ENCODE data around the gene ATF1.
A peak's percentile ranks its signal among the peaks of the same experiment; 100 is the strongest.
"Not testable (repeated sequence)": the region's sequence is repeated elsewhere in the genome, so short reads cannot be mapped to it uniquely, and the experiment has no call there.

The ATF1 gene

DNA sequence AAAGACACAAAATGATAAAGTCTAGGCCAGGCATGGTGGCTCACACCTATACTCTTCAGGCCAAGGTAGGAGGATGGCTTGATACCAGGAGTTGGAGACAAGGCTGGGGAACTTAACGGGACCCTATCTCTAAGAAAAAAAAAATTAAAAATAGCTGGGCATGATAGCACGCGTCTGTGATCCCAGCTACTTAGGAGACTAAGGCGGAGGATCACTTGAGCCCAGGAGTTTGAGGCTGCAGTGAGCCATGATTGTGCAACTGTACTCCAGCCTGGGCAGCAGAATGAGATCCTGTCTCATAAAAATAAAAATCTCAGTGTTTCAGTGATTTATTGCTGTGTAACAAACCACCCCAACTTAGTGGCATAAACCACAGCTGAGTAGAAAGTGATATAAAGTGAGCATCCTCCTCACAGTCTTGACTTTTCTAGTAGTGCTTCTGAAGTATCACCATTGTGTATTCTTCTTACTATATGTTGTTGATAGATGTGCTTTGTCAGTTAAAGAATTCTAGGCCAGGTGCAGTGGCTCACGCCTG lies 10.6 kb upstream of the ATF1 start:
- no peak for DNase-seq
- Histone ChIP-seq H3K36me3 (peaks cover 4% of the 10 kb centered on the region; the same call in 1 of the 2 replicates), H3K27me3 (ENCODE audit: insufficient read depth, low read depth, severe bottlenecking) (no peaks in the 10 kb centered on the region), H3K9me3 (ENCODE audit: severe bottlenecking) (peaks cover 5% of the 10 kb centered on the region), H3K4me3 (ENCODE audit: low read depth, low read length) (no peak overlapping the region), H3K27ac (no peak overlapping the region)
- no peak for TF ChIP-seq CTCF (IDR thresholded peaks at IDR 0.05; ENCODE audit: low read depth, low read length)

DNA sequence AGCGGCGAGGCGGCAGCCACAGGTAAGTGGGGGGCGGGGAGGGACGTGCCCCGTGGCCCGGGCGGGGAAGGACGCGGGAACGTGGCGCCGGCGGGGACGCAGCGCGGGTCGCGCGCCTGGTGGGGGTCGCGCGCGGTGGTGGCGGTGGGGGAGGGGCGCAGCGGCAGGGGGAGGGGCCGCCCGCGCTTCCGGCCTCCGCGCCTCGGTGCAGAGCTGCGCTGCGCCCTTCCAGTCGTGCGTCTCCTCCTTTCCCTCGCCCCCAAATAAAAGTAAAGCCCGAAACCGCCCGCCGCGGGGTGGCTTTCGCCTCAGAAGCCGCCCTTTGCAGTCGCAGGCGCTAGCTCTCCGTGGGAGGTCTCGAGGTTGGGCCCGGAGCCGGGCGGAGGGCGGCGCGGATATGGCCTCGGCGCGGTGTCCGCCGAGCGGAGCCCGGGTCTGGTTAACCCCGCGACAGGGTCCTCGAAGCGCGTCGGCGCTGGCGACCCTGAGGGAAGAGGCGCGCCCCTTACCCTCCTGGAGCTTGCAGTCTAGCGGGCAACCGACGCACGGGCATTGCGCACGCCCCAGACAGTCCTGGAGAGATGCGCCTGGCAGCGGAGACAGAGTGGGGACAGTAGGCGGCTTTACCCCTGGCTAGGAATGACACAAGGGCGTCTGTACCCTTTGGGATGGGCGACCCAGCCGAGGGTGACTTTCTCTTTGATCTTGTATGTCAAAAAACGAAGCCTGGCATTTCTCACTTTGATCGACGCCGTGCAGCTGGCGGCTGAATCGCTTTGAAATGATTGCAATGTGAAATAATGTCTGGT lies 589 bp downstream of the ATF1 start:
- DNase-seq = peak; percentile 34
- H3K36me3 ChIP-seq = peaks cover 3% of the 10 kb centered on the region
- H3K4me3 ChIP-seq (ENCODE audit: low read depth, low read length) = peak overlapping the region; percentile 99
- no peaks in the 10 kb centered on the region for H3K9me3 ChIP-seq (ENCODE audit: severe bottlenecking)
- no peak for TF ChIP-seq CTCF (IDR thresholded peaks at IDR 0.05; ENCODE audit: low read depth, low read length)
- no peaks in the 10 kb centered on the region for H3K27me3 ChIP-seq (ENCODE audit: insufficient read depth, low read depth, severe bottlenecking)
- peak overlapping the region; percentile 99 for H3K27ac ChIP-seq

GRCh38 chr12:50765095-50765911 lies 1.4 kb downstream of the ATF1 start:
- peak; percentile 64 for TF ChIP-seq CTCF (IDR thresholded peaks at IDR 0.05; ENCODE audit: low read depth, low read length)
- Histone ChIP-seq H3K4me3 (ENCODE audit: low read depth, low read length) (peak overlapping the region; percentile 99), H3K36me3 (peaks cover 3% of the 10 kb centered on the region), H3K27ac (peak overlapping the region; percentile 99; the same call in 1 of the 2 replicates), H3K27me3 (ENCODE audit: insufficient read depth, low read depth, severe bottlenecking) (no peaks in the 10 kb centered on the region), H3K9me3 (ENCODE audit: severe bottlenecking) (no peaks in the 10 kb centered on the region)
- peak; percentile 20 for DNase-seq

DNA sequence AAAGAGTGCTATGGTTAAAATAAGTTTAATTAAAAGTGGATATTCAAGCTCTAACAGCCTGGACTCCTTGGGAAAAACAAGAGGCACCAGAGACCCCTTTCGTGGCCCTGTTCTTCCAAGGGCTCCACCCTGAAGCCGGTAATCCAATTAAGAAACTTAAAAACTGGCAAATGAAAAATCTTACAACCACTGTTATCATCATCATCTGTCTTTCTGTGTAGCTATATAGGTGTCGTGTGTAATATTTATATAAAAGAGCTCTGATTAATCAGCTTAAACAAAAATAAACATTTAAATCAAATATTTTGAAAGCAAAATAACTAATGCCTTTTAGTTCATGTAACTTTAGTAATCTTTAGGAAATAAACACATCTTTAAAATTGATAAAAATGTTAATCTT lies 4.5 kb downstream of the ATF1 start:
- Histone ChIP-seq H3K27me3 (ENCODE audit: insufficient read depth, low read depth, severe bottlenecking) (no peaks in the 10 kb centered on the region), H3K4me3 (ENCODE audit: low read depth, low read length) (no peak overlapping the region), H3K36me3 (peaks cover 18% of the 10 kb centered on the region), H3K9me3 (ENCODE audit: severe bottlenecking) (no peaks in the 10 kb centered on the region), H3K27ac (no peak overlapping the region)
- no peak for DNase-seq
- no peak for TF ChIP-seq CTCF (IDR thresholded peaks at IDR 0.05; ENCODE audit: low read depth, low read length)

- H3K4me3 ChIP-seq (ENCODE audit: low read depth, low read length); H3K9me3 ChIP-seq (ENCODE audit: severe bottlenecking); H3K27me3 ChIP-seq (ENCODE audit: insufficient read depth, low read depth, severe bottlenecking); DNase-seq; H3K27ac ChIP-seq: not testable (repeated sequence)
- peaks cover 18% of the 10 kb centered on the region for H3K36me3 ChIP-seq
Measured at GRCh38 chr12:50768813-50769212, 4.9 kb downstream of the ATF1 start.

- H3K36me3 ChIP-seq = peaks cover 16% of the 10 kb centered on the region
Measured at GRCh38 chr12:50771409-50771808, 7.5 kb downstream of the ATF1 start.

More at GRCh38 chr12:50771409-50771808, 7.5 kb downstream of the ATF1 start:
- no peak overlapping the region for H3K4me3 ChIP-seq (ENCODE audit: low read depth, low read length)
- no peaks in the 10 kb centered on the region for H3K9me3 ChIP-seq (ENCODE audit: severe bottlenecking)
- H3K27ac ChIP-seq = no peak overlapping the region
- TF ChIP-seq CTCF (IDR thresholded peaks at IDR 0.05; ENCODE audit: low read depth, low read length) = no peak
- no peaks in the 10 kb centered on the region for H3K27me3 ChIP-seq (ENCODE audit: insufficient read depth, low read depth, severe bottlenecking)
- no peak for DNase-seq

All from WERI-Rb-1 (cell line).